Vagina (tissue), 2 donors: Measurements from ENCODE around the gene GABARAPL1. TPM values are rescaled to one million over a fixed set of nuclear protein-coding genes. Genes with fewer than 3 reads are reported as not detected.

Experiments
- DNase-seq, 2 donors: peaks; one replicate each; pipeline ENCODE4 v3.0.0-alpha.2; 2017; ENCODE audit errors: extremely low spot score in 2 of 2
- H3K27ac ChIP-seq: fragments of 200-600 bp; sonication (generic); one replicate; pipeline ENCODE4 v1.5.1; 2019
- H3K27me3 ChIP-seq: fragments of 200-600 bp; sonication (generic); one replicate; pipeline ENCODE4 v1.5.1; 2019
- H3K36me3 ChIP-seq, 2 donors: fragments of 200-600 bp; sonication (generic); one replicate each; pipeline ENCODE4 v1.5.1; 2017 to 2019
- H3K4me1 ChIP-seq: fragments of 200-600 bp; sonication (generic); one replicate; pipeline ENCODE4 v1.5.1; 2019
- H3K4me3 ChIP-seq, 2 donors: fragments of 200-600 bp; sonication (generic); 1 replicate in 1 of 2; 2 replicates in 1 of 2; pipeline ENCODE4 v1.5.1; 2016 to 2019
- H3K9me3 ChIP-seq: fragments of 200-600 bp; sonication (generic); one replicate; pipeline ENCODE4 v1.5.1; 2019
- CTCF ChIP-seq, 3 experiments: fragments of 450-650 bp in 2 of 3; fragments of 200-600 bp in 1 of 3; sonication (generic) in 1 of 3; IDR thresholded peaks; one replicate each; pipeline ENCODE4 v1.5.1; 2017 to 2019; ENCODE audit warnings: antibody characterized with exemption in 3 of 3, mild to moderate bottlenecking in 2 of 3, moderate library complexity in 2 of 3
- POLR2A ChIP-seq, 2 donors: fragments of 450-650 bp; IDR thresholded peaks; one replicate each; pipeline ENCODE4 v1.6.1; 2017; ENCODE audit warnings: antibody characterized with exemption in 2 of 2, mild to moderate bottlenecking in 2 of 2, moderate library complexity in 2 of 2
- POLR2AphosphoS5 ChIP-seq, 2 donors: sonication (generic); formaldehyde crosslinking; IDR thresholded peaks; one replicate each; pipeline ENCODE4 v1.9.0; 2017; ENCODE audit warnings: antibody characterized with exemption in 2 of 2, mild to moderate bottlenecking in 2 of 2, low read depth in 1 of 2; ENCODE audit not compliant: insufficient read depth in 1 of 2
- intact Hi-C: fragments of 100-400 bp; cut with DNase I; formaldehyde crosslinking; loops from one replicate; pipeline ENCODE4 v1.15.1; 2023
- total RNA-seq: library from RNA; depleted of rRNA; stranded (reverse); fragments of >200 nt; gene quantifications from one replicate; pipeline ENCODE4 v1.2.3, GENCODE V29; 2016

GABARAPL1 gene
- 90.6 TPM for total RNA-seq

- intact Hi-C loops = no loop called here
These were observed at the start of gene GABARAPL1 for GRCh38 chr12:10212739-10213131. GABARAPL1 (plus strand) TSS chr12:10212877; CDS start chr12:10213130, 253 bp downstream.

GRCh38 chr12:10163084-10163483 is 49.6 kb upstream of the GABARAPL1 start:
- no peak for DNase-seq
- TF ChIP-seq POLR2A (IDR thresholded peaks at IDR 0.05) (no peak), POLR2AphosphoS5 (IDR thresholded peaks at IDR 0.05; ENCODE audit: insufficient read depth in 1 of 2, low read depth in 1 of 2) (no peak), CTCF (IDR thresholded peaks at IDR 0.05) (no peak)
- H3K4me1 ChIP-seq = no peaks in the 10 kb centered on the region
- no peaks in the 10 kb centered on the region for H3K36me3 ChIP-seq
- no peak overlapping the region for H3K27ac ChIP-seq
- no peaks in the 10 kb centered on the region for H3K27me3 ChIP-seq
- H3K4me3 ChIP-seq = no peak overlapping the region
- intact Hi-C loops = no loop called here
- no peaks in the 10 kb centered on the region for H3K9me3 ChIP-seq

More at GRCh38 chr12:10212739-10213131, at the start of gene GABARAPL1:
- Histone ChIP-seq H3K27me3 (no peaks in the 10 kb centered on the region), H3K27ac (peak within 1 kb of the TSS; percentile 99), H3K36me3 (no peaks in the 10 kb centered on the region), H3K4me3 (peak within 1 kb of the TSS; percentile 82 to 87), H3K4me1 (peaks cover 15% of the 10 kb centered on the region), H3K9me3 (no peaks in the 10 kb centered on the region)
- DNase-seq = peak in 1 of 2 donors; percentile 95
- no peak for TF ChIP-seq CTCF (IDR thresholded peaks at IDR 0.05)
- peak in 1 of 2 donors; percentile 87 for TF ChIP-seq POLR2A (IDR thresholded peaks at IDR 0.05)
- peak in 1 of 2 donors; percentile 88 for TF ChIP-seq POLR2AphosphoS5 (IDR thresholded peaks at IDR 0.05; ENCODE audit: insufficient read depth in 1 of 2, low read depth in 1 of 2)

GRCh38 chr12:10165421-10165820 is 47.3 kb upstream of the GABARAPL1 start:
- Histone ChIP-seq H3K27ac (no peak overlapping the region), H3K36me3 (no peaks in the 10 kb centered on the region), H3K27me3 (no peaks in the 10 kb centered on the region), H3K4me3 (no peak overlapping the region), H3K9me3 (no peaks in the 10 kb centered on the region), H3K4me1 (no peaks in the 10 kb centered on the region)
- intact Hi-C loops = no loop called here
- DNase-seq = no peak
- no peak for TF ChIP-seq POLR2AphosphoS5 (IDR thresholded peaks at IDR 0.05; ENCODE audit: insufficient read depth in 1 of 2, low read depth in 1 of 2)
- no peak for TF ChIP-seq CTCF (IDR thresholded peaks at IDR 0.05)
- TF ChIP-seq POLR2A (IDR thresholded peaks at IDR 0.05) = no peak

- Histone ChIP-seq H3K4me1 (no peaks in the 10 kb centered on the region), H3K9me3 (no peaks in the 10 kb centered on the region), H3K27ac (no peak overlapping the region), H3K36me3 (no peaks in the 10 kb centered on the region), H3K27me3 (no peaks in the 10 kb centered on the region), H3K4me3 (no peak overlapping the region)
- intact Hi-C loops = no loop called here
- no peak for TF ChIP-seq POLR2AphosphoS5 (IDR thresholded peaks at IDR 0.05; ENCODE audit: insufficient read depth in 1 of 2, low read depth in 1 of 2)
- TF ChIP-seq POLR2A (IDR thresholded peaks at IDR 0.05) = no peak
- TF ChIP-seq CTCF (IDR thresholded peaks at IDR 0.05) = no peak
- no peak for DNase-seq
These were observed 45.1 kb upstream of the GABARAPL1 start for GRCh38 chr12:10167599-10167998.

GRCh38 chr12:10169104-10169503 is 43.6 kb upstream of the GABARAPL1 start:
- no peak for DNase-seq
- intact Hi-C loops = no loop called here
- Histone ChIP-seq H3K4me1 (no peaks in the 10 kb centered on the region), H3K4me3 (no peak overlapping the region), H3K9me3 (no peaks in the 10 kb centered on the region), H3K36me3 (no peaks in the 10 kb centered on the region), H3K27me3 (no peaks in the 10 kb centered on the region), H3K27ac (no peak overlapping the region)
- TF ChIP-seq POLR2A (IDR thresholded peaks at IDR 0.05) (no peak), CTCF (IDR thresholded peaks at IDR 0.05) (no peak), POLR2AphosphoS5 (IDR thresholded peaks at IDR 0.05; ENCODE audit: insufficient read depth in 1 of 2, low read depth in 1 of 2) (no peak)
